ENCODE results near the gene MC2R. TPM values are rescaled to one million over a fixed set of nuclear protein-coding genes. Genes with fewer than 3 reads are reported as not detected.

MC2R gene
- total RNA-seq, 1 experiment from 2014 or later = not detected

DNA sequence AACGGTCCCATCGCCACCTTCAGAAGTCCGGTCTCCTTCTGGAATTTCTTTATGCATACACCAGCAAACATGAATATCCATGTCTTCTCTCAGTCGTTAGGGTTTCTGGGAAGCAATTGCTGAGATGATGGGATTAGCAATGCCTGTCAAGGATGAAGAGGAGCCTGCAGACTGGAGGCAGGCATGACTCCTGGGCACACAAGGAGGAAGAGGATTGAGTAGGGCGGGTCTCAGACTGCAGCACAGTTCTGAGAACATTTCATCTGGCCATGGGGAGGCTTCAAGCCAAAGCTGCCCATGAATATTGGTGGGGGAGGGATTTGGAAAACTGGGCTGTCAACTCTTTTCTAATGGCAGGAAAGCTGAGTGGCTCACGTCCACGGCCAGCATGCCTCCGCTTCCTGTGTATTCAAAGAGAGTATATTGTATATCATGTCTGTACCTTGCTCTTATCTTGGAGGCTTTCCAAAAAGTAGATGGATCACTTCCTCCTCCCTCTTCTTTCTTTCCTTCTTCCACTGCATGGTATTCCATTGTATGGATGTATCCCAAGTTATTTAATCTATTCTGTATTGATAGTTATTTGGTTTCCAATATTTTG lies 24.5 kb downstream of the MC2R start:
- no peak overlapping the region for H3K4me2 ChIP-seq (ENCODE audit: low read depth, low read length, poor library complexity, severe bottlenecking)
- no peak overlapping the region for H2AFZ ChIP-seq (ENCODE audit: low read length)
- H3K9me3 ChIP-seq (ENCODE audit: low read length) = no peaks in the 10 kb centered on the region
- H4K20me1 ChIP-seq (ENCODE audit: insufficient read depth, low read depth, low read length) = no peaks in the 10 kb centered on the region
- no peak overlapping the region for H3K4me3 ChIP-seq (ENCODE audit: low read length)
- no peak overlapping the region for H3K27ac ChIP-seq (ENCODE audit: low read length)
- no peaks in the 10 kb centered on the region for H3K36me3 ChIP-seq (ENCODE audit: insufficient read depth, low read length)
- no peak for DNase-seq
- H3K4me1 ChIP-seq (ENCODE audit: low read length) = peaks cover 23% of the 10 kb centered on the region
- no peaks in the 10 kb centered on the region for H3K9me2 ChIP-seq (replicated peaks; ENCODE audit: insufficient read depth, low read length)
- H3K27me3 ChIP-seq (ENCODE audit: low read length) = no peaks in the 10 kb centered on the region
- no peaks in the 10 kb centered on the region for H3K79me2 ChIP-seq (ENCODE audit: low read length)
- H3K9ac ChIP-seq (ENCODE audit: low read length) = no peak overlapping the region

DNA sequence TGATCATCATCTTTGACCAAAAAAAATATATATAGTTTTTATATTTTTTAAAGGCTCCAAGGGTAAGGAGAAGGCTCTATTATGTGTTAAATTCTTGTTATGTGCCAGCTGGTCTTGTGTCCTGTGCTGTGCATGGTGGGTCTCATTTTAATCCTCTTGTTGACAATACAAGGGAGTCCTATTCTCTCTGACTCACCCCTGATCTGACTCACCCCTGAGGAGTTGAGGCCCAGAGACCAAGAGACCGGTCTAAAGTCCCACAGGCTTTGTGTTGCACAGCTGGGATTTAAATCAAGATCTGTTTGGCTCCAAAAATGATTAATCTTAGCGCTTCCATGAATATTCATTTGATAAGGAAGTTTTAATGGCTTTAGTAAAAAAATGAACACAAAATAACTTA lies 25.7 kb downstream of the MC2R start:
- Histone ChIP-seq H3K9ac (ENCODE audit: low read length) (no peak overlapping the region), H3K27me3 (ENCODE audit: low read length) (no peaks in the 10 kb centered on the region), H3K9me3 (ENCODE audit: low read length) (no peaks in the 10 kb centered on the region), H3K36me3 (ENCODE audit: insufficient read depth, low read length) (no peaks in the 10 kb centered on the region), H3K4me3 (ENCODE audit: low read length) (no peak overlapping the region), H3K27ac (ENCODE audit: low read length) (no peak overlapping the region), H3K79me2 (ENCODE audit: low read length) (no peaks in the 10 kb centered on the region), H2AFZ (ENCODE audit: low read length) (no peak overlapping the region), H3K4me1 (ENCODE audit: low read length) (peaks cover 23% of the 10 kb centered on the region), H3K4me2 (ENCODE audit: low read depth, low read length, poor library complexity, severe bottlenecking) (no peak overlapping the region), H4K20me1 (ENCODE audit: insufficient read depth, low read depth, low read length) (no peaks in the 10 kb centered on the region), H3K9me2 (replicated peaks; ENCODE audit: insufficient read depth, low read length) (no peaks in the 10 kb centered on the region)
- DNase-seq = no peak

DNA sequence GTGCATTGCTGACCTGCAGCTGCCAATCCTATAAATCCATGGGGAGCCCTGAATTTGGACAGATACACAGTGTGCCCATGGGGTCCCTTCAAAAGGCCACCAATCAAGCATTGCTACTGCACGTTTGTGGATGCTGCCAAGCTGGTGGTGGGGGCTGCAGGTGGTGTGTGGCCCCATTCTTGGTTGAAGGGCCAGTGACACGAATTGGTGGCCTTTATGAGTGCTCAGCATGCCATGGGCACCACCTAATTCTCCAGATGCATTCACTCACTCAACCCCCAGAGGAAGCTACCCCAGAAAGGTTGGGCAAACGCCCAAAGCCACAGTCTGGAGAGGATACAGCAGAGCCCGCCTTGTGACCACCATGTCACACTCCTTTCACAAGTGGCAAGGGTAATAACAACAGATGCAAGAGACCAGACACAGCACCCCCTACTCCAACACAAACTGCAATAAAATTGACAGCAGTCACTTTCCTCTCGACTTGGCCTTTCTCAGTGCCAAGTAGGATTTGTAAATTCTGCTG lies 27.1 kb downstream of the MC2R start:
- no peaks in the 10 kb centered on the region for H3K27me3 ChIP-seq (ENCODE audit: low read length)
- H3K4me3 ChIP-seq (ENCODE audit: low read length) = no peak overlapping the region
- no peaks in the 10 kb centered on the region for H4K20me1 ChIP-seq (ENCODE audit: insufficient read depth, low read depth, low read length)
- H3K4me2 ChIP-seq (ENCODE audit: low read depth, low read length, poor library complexity, severe bottlenecking) = no peak overlapping the region
- H3K9ac ChIP-seq (ENCODE audit: low read length) = no peak overlapping the region
- H3K9me2 ChIP-seq (replicated peaks; ENCODE audit: insufficient read depth, low read length) = no peaks in the 10 kb centered on the region
- no peaks in the 10 kb centered on the region for H3K9me3 ChIP-seq (ENCODE audit: low read length)
- H3K79me2 ChIP-seq (ENCODE audit: low read length) = no peaks in the 10 kb centered on the region
- no peaks in the 10 kb centered on the region for H3K36me3 ChIP-seq (ENCODE audit: insufficient read depth, low read length)
- DNase-seq = no peak
- peaks cover 14% of the 10 kb centered on the region for H3K4me1 ChIP-seq (ENCODE audit: low read length)
- no peak overlapping the region for H3K27ac ChIP-seq (ENCODE audit: low read length)
- H2AFZ ChIP-seq (ENCODE audit: low read length) = no peak overlapping the region

DNA sequence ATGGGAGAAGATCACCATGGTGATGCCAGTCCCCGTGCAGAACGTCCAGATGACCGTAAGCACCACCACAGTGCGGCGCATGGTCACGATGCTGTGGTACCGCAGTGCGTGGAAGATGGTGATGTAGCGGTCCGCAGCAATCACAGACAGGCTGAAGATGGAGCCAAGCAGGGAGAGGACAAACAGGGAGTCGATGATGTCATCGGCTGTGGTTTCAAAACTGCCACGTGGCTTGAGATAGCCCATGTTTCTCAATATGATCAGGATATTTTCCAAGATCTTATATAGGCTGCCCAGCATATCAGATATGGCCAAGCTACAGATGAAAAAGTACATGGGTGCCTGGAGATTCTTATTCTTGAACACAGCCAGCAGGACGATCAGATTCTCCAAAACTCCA lies 30.3 kb downstream of the MC2R start:
- H4K20me1 ChIP-seq (ENCODE audit: insufficient read depth, low read depth, low read length) = no peaks in the 10 kb centered on the region
- H3K4me3 ChIP-seq (ENCODE audit: low read length) = no peak overlapping the region
- no peaks in the 10 kb centered on the region for H3K79me2 ChIP-seq (ENCODE audit: low read length)
- H3K4me1 ChIP-seq (ENCODE audit: low read length) = no peaks in the 10 kb centered on the region
- no peak overlapping the region for H3K9ac ChIP-seq (ENCODE audit: low read length)
- no peaks in the 10 kb centered on the region for H3K27me3 ChIP-seq (ENCODE audit: low read length)
- DNase-seq = no peak
- no peak overlapping the region for H3K27ac ChIP-seq (ENCODE audit: low read length)
- H3K4me2 ChIP-seq (ENCODE audit: low read depth, low read length, poor library complexity, severe bottlenecking) = no peak overlapping the region
- H3K9me2 ChIP-seq (replicated peaks; ENCODE audit: insufficient read depth, low read length) = no peaks in the 10 kb centered on the region
- H2AFZ ChIP-seq (ENCODE audit: low read length) = no peak overlapping the region
- H3K36me3 ChIP-seq (ENCODE audit: insufficient read depth, low read length) = no peaks in the 10 kb centered on the region
- no peaks in the 10 kb centered on the region for H3K9me3 ChIP-seq (ENCODE audit: low read length)

DNA sequence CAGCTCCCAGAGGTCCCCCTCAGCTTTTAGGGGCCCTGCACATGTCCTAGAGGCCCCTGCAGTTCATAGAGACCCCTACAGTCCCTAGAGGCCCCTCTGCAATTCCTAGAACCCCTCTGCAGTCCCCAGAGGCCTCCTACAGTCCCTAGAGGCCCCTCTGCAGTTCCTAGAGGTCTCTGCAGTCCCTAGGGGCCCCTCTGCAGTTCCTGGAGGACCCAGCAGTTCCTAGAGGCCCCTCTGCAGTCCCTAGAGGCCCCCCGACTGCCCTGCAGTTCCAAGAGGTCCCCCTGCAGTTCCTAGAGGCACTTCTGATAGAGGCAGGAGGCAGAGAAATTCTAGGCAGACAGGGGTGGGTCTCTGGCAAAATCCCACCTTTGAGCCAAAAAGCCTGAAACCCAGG lies 35.4 kb downstream of the MC2R start:
- no peak overlapping the region for H3K27ac ChIP-seq (ENCODE audit: low read length)
- H3K4me3 ChIP-seq (ENCODE audit: low read length) = no peak overlapping the region
- no peaks in the 10 kb centered on the region; the same call in 1 of the 2 replicates for H4K20me1 ChIP-seq (ENCODE audit: insufficient read depth, low read depth, low read length)
- H3K4me1 ChIP-seq (ENCODE audit: low read length) = peaks cover 6% of the 10 kb centered on the region
- H3K4me2 ChIP-seq (ENCODE audit: low read depth, low read length, poor library complexity, severe bottlenecking) = no peak overlapping the region
- no peak overlapping the region for H3K9ac ChIP-seq (ENCODE audit: low read length)
- no peaks in the 10 kb centered on the region for H3K79me2 ChIP-seq (ENCODE audit: low read length)
- H2AFZ ChIP-seq (ENCODE audit: low read length) = no peak overlapping the region
- H3K36me3 ChIP-seq (ENCODE audit: insufficient read depth, low read length) = no peaks in the 10 kb centered on the region
- peak; percentile 52 for DNase-seq
- no peaks in the 10 kb centered on the region for H3K9me3 ChIP-seq (ENCODE audit: low read length)
- H3K27me3 ChIP-seq (ENCODE audit: low read length) = no peaks in the 10 kb centered on the region
- no peaks in the 10 kb centered on the region for H3K9me2 ChIP-seq (replicated peaks; ENCODE audit: insufficient read depth, low read length)

DNA sequence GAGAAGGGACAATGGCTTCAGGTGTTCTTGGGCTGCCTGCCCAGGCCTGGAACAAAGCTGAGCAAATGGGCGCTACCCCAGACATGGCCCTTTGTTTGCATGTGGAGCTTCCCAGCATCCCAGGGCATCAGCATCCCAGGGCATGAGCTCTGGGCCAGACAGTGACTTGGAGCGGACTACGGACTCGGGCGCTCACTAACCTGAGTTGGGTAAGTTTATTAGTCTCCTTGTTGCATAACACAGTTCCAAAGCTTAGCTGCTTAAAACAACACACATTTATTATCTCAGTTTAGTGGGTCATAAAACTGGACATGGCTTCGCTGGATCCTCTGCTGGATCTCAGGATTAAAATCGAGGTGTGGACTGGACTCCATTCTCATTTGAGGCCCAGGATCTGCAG lies 35.8 kb downstream of the MC2R start:
- Histone ChIP-seq H3K4me1 (ENCODE audit: low read length) (peaks cover 6% of the 10 kb centered on the region), H3K27ac (ENCODE audit: low read length) (no peak overlapping the region), H3K9ac (ENCODE audit: low read length) (no peak overlapping the region), H2AFZ (ENCODE audit: low read length) (no peak overlapping the region), H3K9me2 (replicated peaks; ENCODE audit: insufficient read depth, low read length) (no peaks in the 10 kb centered on the region), H3K4me2 (ENCODE audit: low read depth, low read length, poor library complexity, severe bottlenecking) (no peak overlapping the region), H3K27me3 (ENCODE audit: low read length) (no peaks in the 10 kb centered on the region), H3K36me3 (ENCODE audit: insufficient read depth, low read length) (no peaks in the 10 kb centered on the region), H4K20me1 (ENCODE audit: insufficient read depth, low read depth, low read length) (no peaks in the 10 kb centered on the region; the same call in 1 of the 2 replicates), H3K9me3 (ENCODE audit: low read length) (no peaks in the 10 kb centered on the region), H3K4me3 (ENCODE audit: low read length) (no peak overlapping the region), H3K79me2 (ENCODE audit: low read length) (no peaks in the 10 kb centered on the region)
- no peak for DNase-seq

DNA sequence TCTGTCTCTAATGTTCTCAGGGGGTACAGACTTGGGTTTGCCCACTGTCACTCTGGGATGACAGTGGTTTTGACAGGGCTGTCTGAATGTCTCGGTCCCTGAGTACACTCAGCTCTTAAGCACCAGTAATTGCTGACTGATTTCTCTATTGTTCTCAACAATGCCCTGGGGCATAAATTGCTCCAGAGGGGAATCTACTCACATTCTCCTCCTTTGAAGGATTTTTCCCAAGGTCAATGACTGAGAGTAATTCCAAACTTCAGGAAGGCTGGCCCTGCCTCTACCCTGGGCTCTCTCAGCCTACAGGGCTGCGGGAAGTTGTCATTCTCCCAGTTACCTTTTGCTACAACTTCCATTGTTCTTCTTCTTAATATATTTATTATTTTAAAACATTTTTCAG lies 36.5 kb downstream of the MC2R start:
- no peak overlapping the region for H3K4me3 ChIP-seq (ENCODE audit: low read length)
- no peaks in the 10 kb centered on the region for H3K79me2 ChIP-seq (ENCODE audit: low read length)
- DNase-seq = no peak

DNA sequence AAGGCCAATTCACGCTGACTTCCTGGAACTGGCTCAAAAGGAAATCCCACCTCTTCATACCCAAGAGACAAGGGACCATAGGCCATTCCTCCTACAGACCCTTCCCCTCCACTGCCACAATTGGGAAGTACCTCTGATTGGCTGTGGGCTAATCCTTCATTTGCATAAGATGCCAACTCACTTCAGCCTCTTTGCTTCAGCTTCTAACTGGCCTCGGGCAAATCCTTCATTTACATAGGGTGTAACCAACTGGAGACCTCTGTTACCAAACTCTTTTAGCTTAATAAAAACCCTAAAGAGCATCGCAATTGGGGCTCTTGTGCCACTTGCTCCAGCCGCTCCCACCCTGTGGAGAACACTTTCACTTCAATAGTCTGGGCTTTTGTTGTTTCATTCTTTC lies 38.2 kb downstream of the MC2R start:
- Histone ChIP-seq H3K27me3 (ENCODE audit: low read length) (no peaks in the 10 kb centered on the region), H3K27ac (ENCODE audit: low read length) (no peak overlapping the region), H3K9me2 (replicated peaks; ENCODE audit: insufficient read depth, low read length) (no peaks in the 10 kb centered on the region), H3K4me1 (ENCODE audit: low read length) (peaks cover 6% of the 10 kb centered on the region), H3K4me3 (ENCODE audit: low read length) (no peak overlapping the region), H3K36me3 (ENCODE audit: insufficient read depth, low read length) (no peaks in the 10 kb centered on the region), H3K9me3 (ENCODE audit: low read length) (no peaks in the 10 kb centered on the region), H3K79me2 (ENCODE audit: low read length) (no peaks in the 10 kb centered on the region), H3K9ac (ENCODE audit: low read length) (no peak overlapping the region), H4K20me1 (ENCODE audit: insufficient read depth, low read depth, low read length) (no peaks in the 10 kb centered on the region; the same call in 1 of the 2 replicates), H2AFZ (ENCODE audit: low read length) (no peak overlapping the region), H3K4me2 (ENCODE audit: low read depth, low read length, poor library complexity, severe bottlenecking) (no peak overlapping the region)
- peak; percentile 53 for DNase-seq

More for the DNA sequence above, 36.5 kb downstream of the MC2R start:
- H3K27ac ChIP-seq (ENCODE audit: low read length) = no peak overlapping the region
- no peaks in the 10 kb centered on the region for H3K9me3 ChIP-seq (ENCODE audit: low read length)
- H4K20me1 ChIP-seq (ENCODE audit: insufficient read depth, low read depth, low read length) = no peaks in the 10 kb centered on the region; the same call in 1 of the 2 replicates
- H3K9me2 ChIP-seq (replicated peaks; ENCODE audit: insufficient read depth, low read length) = no peaks in the 10 kb centered on the region
- no peak overlapping the region for H2AFZ ChIP-seq (ENCODE audit: low read length)
- H3K36me3 ChIP-seq (ENCODE audit: insufficient read depth, low read length) = no peaks in the 10 kb centered on the region
- no peaks in the 10 kb centered on the region for H3K27me3 ChIP-seq (ENCODE audit: low read length)
- H3K4me1 ChIP-seq (ENCODE audit: low read length) = peaks cover 6% of the 10 kb centered on the region
- no peak overlapping the region for H3K4me2 ChIP-seq (ENCODE audit: low read depth, low read length, poor library complexity, severe bottlenecking)
- H3K9ac ChIP-seq (ENCODE audit: low read length) = no peak overlapping the region

Data from Karpas-422 (cell line).